Endothelial cell of umbilical vein (primary cell): Measurements from ENCODE around the gene CYP26C1. TPM values are rescaled to one million over a fixed set of nuclear protein-coding genes. Genes with fewer than 3 reads are reported as not detected.

ENCODE experiments used
- BruUV-seq: library from RNA; stranded (reverse); fragments of 400-500 nt; replicated peaks from 2 replicates; lab custom pipeline; 2021; lab: Mats Ljungman, UMichigan
- CTCF ChIA-PET: fragments of 300-600, 350-600 bp; sonication (Branson Sonifier 250); formaldehyde crosslinking; loops from one replicate; lab custom pipeline; 2021; ENCODE audit warnings: antibody characterized with exemption, inconsistent platforms; lab: Charles Lee
- POLR2A ChIA-PET: fragments of 300-600, 350-600 bp; sonication (Branson Sonifier 250); formaldehyde crosslinking; loops from one replicate; lab custom pipeline; 2021; ENCODE audit warnings: antibody characterized with exemption, inconsistent platforms; lab: Charles Lee
- DNase-seq: peaks from one replicate; pipeline ENCODE4 v3.0.0-alpha.2; 2011; ENCODE audit warnings: low read depth, low spot score
- FAIRE-seq: peaks from 2 replicates; lab custom pipeline; 2011; peaks lifted over from hg19 to GRCh38; lab: Jason Lieb, UNC
- H2AFZ ChIP-seq: 2 replicates; pipeline ENCODE4 v1.6.0; 2012; ENCODE audit warnings: low read depth, low read length, control low read depth, inconsistent platforms
- H3K27ac ChIP-seq: 2 replicates; pipeline ENCODE4 v1.5.1; 2011; ENCODE audit warnings: low read depth, mild to moderate bottlenecking, control low read depth, low read length, moderate library complexity; ENCODE audit not compliant: insufficient read depth
- H3K27me3 ChIP-seq, 2 experiments: 2 replicates each; pipeline versions ENCODE4 v1.6.0 to v1.6.1; 2011; ENCODE audit warnings: low read length in 2 of 2, mixed read lengths in 1 of 2; ENCODE audit not compliant: control insufficient read depth in 2 of 2, insufficient read depth in 2 of 2
- H3K36me3 ChIP-seq, 2 experiments: 2 replicates in 1 of 2; 3 replicates in 1 of 2; pipeline ENCODE4 v1.5.1; 2011; ENCODE audit warnings: low read length in 2 of 2, mild to moderate bottlenecking in 1 of 2, moderate library complexity in 1 of 2; ENCODE audit not compliant: control insufficient read depth in 2 of 2, insufficient read depth in 2 of 2; ENCODE audit errors: extremely low read depth in 1 of 2
- H3K4me1 ChIP-seq: 3 replicates; pipeline ENCODE4 v1.5.1; 2011; ENCODE audit warnings: mild to moderate bottlenecking, low read length; ENCODE audit not compliant: control insufficient read depth, insufficient read depth; ENCODE audit errors: extremely low read depth
- H3K4me2 ChIP-seq: 2 replicates; pipeline ENCODE4 v1.6.1; 2011; ENCODE audit warnings: low read length, control low read depth, mixed read lengths; ENCODE audit not compliant: insufficient read depth
- H3K4me3 ChIP-seq, 3 experiments: fragments of 200-600 bp in 1 of 3; sonication (generic), shearing (Covaris generic) in 1 of 3; replicated peaks in 1 of 3; 2 replicates each; pipeline ENCODE4 v1.5.1; 2011 to 2016; ENCODE audit warnings: control low read depth in 3 of 3, low read length in 3 of 3, mild to moderate bottlenecking in 2 of 3, inconsistent platforms in 1 of 3, low read depth in 1 of 3, moderate library complexity in 1 of 3; ENCODE audit not compliant: insufficient read depth in 1 of 3
- H3K79me2 ChIP-seq: 2 replicates; pipeline ENCODE4 v1.6.0; 2012; ENCODE audit warnings: low read length, inconsistent platforms; ENCODE audit not compliant: control insufficient read depth, insufficient read depth
- H3K9ac ChIP-seq: replicated peaks from 2 replicates; pipeline ENCODE3; 2011; ENCODE audit warnings: low read length, control low read depth; ENCODE audit not compliant: insufficient read depth; ENCODE audit errors: extremely low read depth
- H3K9me1 ChIP-seq: replicated peaks from 3 replicates; pipeline ENCODE4 v1.6.0; 2011; ENCODE audit warnings: mild to moderate bottlenecking, low read length; ENCODE audit not compliant: control insufficient read depth, insufficient read depth; ENCODE audit errors: extremely low read depth
- H3K9me3 ChIP-seq: replicated peaks from 2 replicates; pipeline ENCODE4 v1.5.1; 2012; ENCODE audit warnings: low read length, inconsistent platforms; ENCODE audit not compliant: control insufficient read depth, insufficient read depth
- H4K20me1 ChIP-seq: replicated peaks from 2 replicates; pipeline ENCODE3; 2011; ENCODE audit warnings: mild to moderate bottlenecking, low read length; ENCODE audit not compliant: control insufficient read depth, insufficient read depth; ENCODE audit errors: extremely low read depth
- CTCF ChIP-seq, 2 donors: IDR thresholded peaks; 1 replicate in 1 of 2; 2 replicates in 1 of 2; pipeline ENCODE4 v1.5.1; 2011; ENCODE audit warnings: low read length in 2 of 2, mild to moderate bottlenecking in 2 of 2, moderate library complexity in 2 of 2, control low read depth in 1 of 2, inconsistent platforms in 1 of 2, low read depth in 1 of 2; ENCODE audit not compliant: insufficient read depth in 1 of 2; ENCODE audit errors: extremely low read depth in 1 of 2
- EZH2 ChIP-seq: IDR thresholded peaks from 2 replicates; pipeline ENCODE4 v1.6.1; 2012; ENCODE audit warnings: borderline replicate concordance, low read depth, mild to moderate bottlenecking, moderate library complexity, low read length, inconsistent platforms; ENCODE audit not compliant: severe bottlenecking
- FOS ChIP-seq: IDR thresholded peaks from 2 replicates; pipeline ENCODE4 v1.6.1; 2011; ENCODE audit warnings: mild to moderate bottlenecking, low read length, moderate library complexity, borderline replicate concordance; ENCODE audit not compliant: insufficient read depth
- GATA2 ChIP-seq: IDR thresholded peaks from 2 replicates; pipeline ENCODE4 v1.7.0; 2011; ENCODE audit warnings: low read depth, mild to moderate bottlenecking, moderate library complexity, mixed read lengths, low read length; ENCODE audit not compliant: insufficient read length, insufficient read depth
- JUN ChIP-seq: IDR thresholded peaks from 2 replicates; pipeline ENCODE4 v1.6.1; 2011; ENCODE audit warnings: borderline replicate concordance, low read depth; ENCODE audit not compliant: insufficient read length, insufficient read depth
- MAX ChIP-seq: IDR thresholded peaks from 2 replicates; pipeline ENCODE4 v1.6.1; 2011; ENCODE audit not compliant: insufficient read depth, insufficient read length
- MYC ChIP-seq: IDR thresholded peaks from one replicate; pipeline ENCODE4 v1.6.1; 2011; ENCODE audit warnings: mild to moderate bottlenecking, low read depth, low read length
- POLR2A ChIP-seq: IDR thresholded peaks from 2 replicates; pipeline ENCODE4 v1.6.1; 2012; ENCODE audit warnings: low read depth, mild to moderate bottlenecking, control low read depth, low read length
- POLR2AphosphoS5 ChIP-seq: IDR thresholded peaks from 2 replicates; pipeline ENCODE4 v1.6.1; 2012; ENCODE audit warnings: low read depth, mild to moderate bottlenecking, control low read depth, low read length, moderate library complexity; ENCODE audit not compliant: insufficient read depth
- dilution Hi-C: fragments of 300-500 bp; cut with MboI; formaldehyde crosslinking; loops from one replicate; pipeline ENCODE4 v1.15.0; 2019; ENCODE audit warnings: low sequenced_read_pairs; ENCODE audit not compliant: extremely low pct_ligation_motif_present
- intact Hi-C: fragments of 100-400 bp; cut with micrococcal nuclease; formaldehyde crosslinking; loops from one replicate; pipeline ENCODE4 v1.10.0; 2022
- polyA plus RNA-seq, 4 experiments: library from polyadenylated mRNA; depleted of rRNA in 3 of 4; stranded (reverse) in 3 of 4; unstranded in 1 of 4; fragments of >200 nt; gene quantifications; 2 replicates each; pipeline versions ENCODE4 v1.2.1 to v1.2.3, GENCODE V29; 2011 to 2012; ENCODE audit warnings: missing spikeins in 1 of 4
- total RNA-seq: library from RNA; stranded (reverse); gene quantifications from 2 replicates; pipeline ENCODE4 v1.2.3, GENCODE V29; 2021

CYP26C1 gene
- total and polyA plus RNA-seq, 2 donors (not counting 3 experiments of a cell fraction or from before 2014, with no cell fraction given): 0.12 to 3.0 TPM

- H3K9me1 ChIP-seq: no peaks in the 10 kb centered on the region
- BruUV-seq: no TSS peak
- ChIA-PET CTCF (interaction anchor here (1.5 kb wide), 1 partner anchor 9 kb away, joined by 5 read pairs; no protein-coding TSS in a partner anchor), POLR2A (no interaction called here)
- TF ChIP-seq POLR2A (no peak), POLR2AphosphoS5 (no peak), CTCF (IDR thresholded peaks at IDR 0.05; ENCODE audit: extremely low read depth in 1 of 2, insufficient read depth in 1 of 2, low read depth in 1 of 2, low read length in 2 of 2) (no peak), MYC (no peak), MAX (no peak), FOS (no peak), GATA2 (no peak), JUN (no peak), EZH2 (no peak)
- H2AFZ ChIP-seq: no peak overlapping the region
- peaks cover 4 to 5% of the 10 kb centered on the region in 2 experiments for H3K27me3 ChIP-seq
- H3K4me1 ChIP-seq: peaks cover 18% of the 10 kb centered on the region
- dilution Hi-C loops: no loop called here
- FAIRE-seq: no peak
- peaks cover 0 to 36% of the 10 kb centered on the region in 2 experiments for H3K36me3 ChIP-seq
- intact Hi-C loops: loop anchor here (10.0 kb wide), 1 partner anchor 221 kb away; the partner anchor contains the start of gene EXOC6
- no peak overlapping the region for H3K27ac ChIP-seq
- H4K20me1 ChIP-seq: peaks cover 3% of the 10 kb centered on the region
- no peaks in the 10 kb centered on the region for H3K79me2 ChIP-seq
- H3K9me3 ChIP-seq: no peaks in the 10 kb centered on the region
- no peak overlapping the region for H3K9ac ChIP-seq
- no peak overlapping the region for H3K4me3 ChIP-seq
- DNase-seq: no peak
- no peak overlapping the region for H3K4me2 ChIP-seq
Observed at GRCh38 chr10:93065675-93066543, 5.3 kb downstream of the CYP26C1 start.
